Spleen (tissue), 7 donors: ENCODE data around the gene DLG2.

Source experiments
- CTCF ChIP-seq, 11 experiments: fragments of 200-600 bp in 7 of 11; fragments of 450-650 bp in 4 of 11; sonication (generic) in 4 of 11; IDR thresholded peaks in 8 of 11; conservative IDR thresholded peaks in 3 of 11; 1 replicate in 7 of 11; 2 replicates in 4 of 11; pipeline versions ENCODE4 v1.4.0 to v1.8.0; 2016 to 2021; ENCODE audit warnings: antibody characterized with exemption in 11 of 11, inconsistent platforms in 4 of 11, mild to moderate bottlenecking in 1 of 11
- POLR2A ChIP-seq, 3 donors: fragments of 450-650 bp; IDR thresholded peaks; one replicate each; pipeline ENCODE4 v1.5.1; 2017; ENCODE audit warnings: antibody characterized with exemption in 3 of 3, mild to moderate bottlenecking in 1 of 3
- POLR2AphosphoS5 ChIP-seq, 3 donors: sonication (generic); formaldehyde crosslinking; IDR thresholded peaks; one replicate each; pipeline ENCODE4 v1.5.1; 2017; ENCODE audit warnings: antibody characterized with exemption in 3 of 3
- donor health status: DM: no; HTN: no; CAD: no; lungs with moderate emphysema.
- donor health status: DM: no; HTN: no; CAD: no.
- donor health status: DM: no; HTN: no; CAD: no.

DNA sequence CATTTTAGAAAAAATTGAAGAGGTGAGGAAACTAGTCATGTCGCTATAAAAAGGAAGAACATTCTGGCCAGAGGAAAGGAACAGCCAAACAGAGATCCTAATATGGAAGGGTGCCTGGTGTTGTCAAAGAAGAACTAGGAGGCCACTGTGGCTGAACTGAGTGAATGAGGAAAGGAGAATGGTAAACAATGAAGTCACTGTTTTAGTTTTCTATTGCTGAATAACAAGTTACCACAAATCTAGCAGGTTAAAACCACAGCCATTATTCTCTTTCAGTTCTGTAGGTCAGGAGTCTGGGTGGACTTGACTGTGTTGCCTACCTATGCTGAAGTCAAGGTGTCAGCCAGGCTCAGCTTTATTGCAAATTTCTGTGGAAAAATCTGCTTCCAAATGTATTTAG, 1791.7 kb downstream of the DLG2 start:
- TF ChIP-seq CTCF (IDR thresholded peaks at IDR 0.05 in 8 of 11, conservative IDR thresholded peaks at IDR 0.05 in 3 of 11) = no peak
- no peak for TF ChIP-seq POLR2A (IDR thresholded peaks at IDR 0.05)
- TF ChIP-seq POLR2AphosphoS5 (IDR thresholded peaks at IDR 0.05) = no peak
